ENCODE results near the gene MAGI2. TPM values are rescaled to one million over a fixed set of nuclear protein-coding genes. Genes with fewer than 3 reads are reported as not detected.
A peak's percentile ranks its signal among the peaks of the same experiment; 100 is the strongest.

MAGI2 gene
- total RNA-seq, 6 experiments from 2014 or later, result 7.1 to 9.8 (median 8.5) TPM

- no peak for TF ChIP-seq CTCF (IDR thresholded peaks at IDR 0.05)
- no peak for DNase-seq
- no peaks in the 10 kb centered on the region for H3K36me3 Mint-ChIP-seq (ENCODE audit: low read depth)
- H3K4me3 Mint-ChIP-seq, result no peak overlapping the region
- no peaks in the 10 kb centered on the region for H3K9me3 Mint-ChIP-seq
- no peaks in the 10 kb centered on the region; the same call in 1 of the 2 replicates for H3K27me3 Mint-ChIP-seq (ENCODE audit: insufficient read depth)
- peaks cover 14% of the 10 kb centered on the region for H3K4me1 Mint-ChIP-seq (ENCODE audit: low read depth)
- H3K27ac Mint-ChIP-seq, result no peak overlapping the region
Observed at GRCh38 chr7:79329464-79329863, 124.0 kb downstream of the MAGI2 start.

GRCh38 chr7:79320741-79321473, 132.6 kb downstream of the MAGI2 start:
- DNase-seq, result no peak
- H3K27me3 Mint-ChIP-seq (ENCODE audit: insufficient read depth), result no peaks in the 10 kb centered on the region; the same call in 1 of the 2 replicates
- TF ChIP-seq CTCF (IDR thresholded peaks at IDR 0.05), result peak; percentile 65
- H3K4me3 Mint-ChIP-seq, result no peak overlapping the region
- no peaks in the 10 kb centered on the region for H3K9me3 Mint-ChIP-seq
- no peaks in the 10 kb centered on the region for H3K36me3 Mint-ChIP-seq (ENCODE audit: low read depth)
- H3K4me1 Mint-ChIP-seq (ENCODE audit: low read depth), result peaks cover 30% of the 10 kb centered on the region
- H3K27ac Mint-ChIP-seq, result no peak overlapping the region

GRCh38 chr7:79319369-79319768, 134.1 kb downstream of the MAGI2 start:
- Mint-ChIP-seq H3K4me3 (no peak overlapping the region), H3K4me1 (ENCODE audit: low read depth) (peaks cover 35% of the 10 kb centered on the region), H3K36me3 (ENCODE audit: low read depth) (no peaks in the 10 kb centered on the region), H3K27ac (no peak overlapping the region), H3K9me3 (no peaks in the 10 kb centered on the region), H3K27me3 (ENCODE audit: insufficient read depth) (no peaks in the 10 kb centered on the region)
- DNase-seq, result no peak
- TF ChIP-seq CTCF (IDR thresholded peaks at IDR 0.05), result no peak

- H3K36me3 Mint-ChIP-seq (ENCODE audit: low read depth), result no peaks in the 10 kb centered on the region
- no peak for TF ChIP-seq CTCF (IDR thresholded peaks at IDR 0.05)
- no peaks in the 10 kb centered on the region for H3K9me3 Mint-ChIP-seq
- peaks cover 35% of the 10 kb centered on the region for H3K4me1 Mint-ChIP-seq (ENCODE audit: low read depth)
- H3K4me3 Mint-ChIP-seq, result peak overlapping the region; percentile 33
- no peaks in the 10 kb centered on the region for H3K27me3 Mint-ChIP-seq (ENCODE audit: insufficient read depth)
- H3K27ac Mint-ChIP-seq, result peak overlapping the region; percentile 85
- peak; percentile 86 for DNase-seq
Observed at GRCh38 chr7:79317728-79318127, 135.7 kb downstream of the MAGI2 start.

GRCh38 chr7:79312022-79312421, 141.4 kb downstream of the MAGI2 start:
- DNase-seq, result no peak
- no peak overlapping the region for H3K4me3 Mint-ChIP-seq
- no peaks in the 10 kb centered on the region for H3K36me3 Mint-ChIP-seq (ENCODE audit: low read depth)
- no peaks in the 10 kb centered on the region for H3K27me3 Mint-ChIP-seq (ENCODE audit: insufficient read depth)
- no peak overlapping the region for H3K27ac Mint-ChIP-seq
- H3K4me1 Mint-ChIP-seq (ENCODE audit: low read depth), result peaks cover 20% of the 10 kb centered on the region
- no peak for TF ChIP-seq CTCF (IDR thresholded peaks at IDR 0.05)
- no peaks in the 10 kb centered on the region for H3K9me3 Mint-ChIP-seq

Data from HFFc6 (cell line).